Left ventricle myocardium inferior (tissue), 1 donor: ENCODE results near the gene P2RY4. TPM values are rescaled to one million over a fixed set of nuclear protein-coding genes. Genes with fewer than 3 reads are reported as not detected.

Experiments
- DNase-seq: peaks from one replicate; pipeline ENCODE4 v3.0.0-alpha.2; 2020
- H3K27ac ChIP-seq: fragments of 200-600 bp; replicated peaks from 2 replicates; pipeline ENCODE4 v1.8.0; 2021
- H3K27me3 ChIP-seq: fragments of 200-600 bp; 2 replicates; pipeline ENCODE4 v1.8.0; 2021; ENCODE audit warnings: low read depth
- H3K36me3 ChIP-seq: fragments of 200-600 bp; 2 replicates; pipeline ENCODE4 v1.8.0; 2021
- H3K4me1 ChIP-seq: fragments of 200-600 bp; 2 replicates; pipeline ENCODE4 v1.8.0; 2021
- H3K4me3 ChIP-seq: fragments of 200-600 bp; 2 replicates; pipeline ENCODE4 v1.8.0; 2021; ENCODE audit warnings: mild to moderate bottlenecking, moderate library complexity
- H3K9me3 ChIP-seq: fragments of 200-600 bp; replicated peaks from 2 replicates; pipeline ENCODE4 v1.8.0; 2021
- intact Hi-C: fragments of 100-400 bp; cut with micrococcal nuclease; formaldehyde crosslinking; loops from one replicate; pipeline ENCODE4 v1.11.0; 2022
- total RNA-seq: library from RNA; stranded (reverse); fragmentation: NEBNext Ultra II Directional; extraction: Animal tissue kit (Norgen Biotek cat#: 25700); gene quantifications from one replicate; pipeline ENCODE4 v1.2.1, GENCODE V29; 2021
- TF ChIP-seq, protein P1 (sequence below): fragments of 200-600 bp; IDR thresholded peaks from 2 replicates; pipeline ENCODE4 v1.8.0; 2021; ENCODE audit warnings: antibody characterized with exemption, mild to moderate bottlenecking, borderline replicate concordance
- donor health status: DM: no; HTN: yes; CAD: no; lungs with severe emphysema.

The P2RY4 gene
- total RNA-seq, 1 donor from 2014 or later, result not detected

DNA sequence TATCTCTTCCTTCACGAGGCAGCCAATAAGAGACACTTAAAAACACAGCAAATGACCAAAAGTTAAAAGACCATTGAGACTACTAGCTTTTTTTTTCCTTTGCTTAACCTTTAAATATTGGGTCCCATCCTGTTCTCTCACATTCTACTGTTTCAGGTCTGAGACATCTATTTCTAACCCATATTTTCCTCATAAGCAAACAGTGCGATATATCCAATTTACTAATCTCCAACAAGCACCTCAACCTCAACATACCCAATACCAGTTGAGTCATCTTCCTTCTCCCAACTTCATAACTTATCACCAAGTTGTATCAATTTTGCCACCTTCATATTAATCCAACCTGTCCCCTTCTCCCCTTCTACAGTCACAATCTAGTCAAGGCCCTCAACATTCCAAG, 18.5 kb downstream of the P2RY4 start:
- Histone ChIP-seq H3K4me3 (no peak overlapping the region), H3K27me3 (no peaks in the 10 kb centered on the region), H3K9me3 (no peaks in the 10 kb centered on the region), H3K27ac (no peak overlapping the region), H3K4me1 (no peaks in the 10 kb centered on the region), H3K36me3 (no peaks in the 10 kb centered on the region)
- DNase-seq, result no peak
- intact Hi-C loops, result no loop called here
- TF ChIP-seq, protein P1, sequence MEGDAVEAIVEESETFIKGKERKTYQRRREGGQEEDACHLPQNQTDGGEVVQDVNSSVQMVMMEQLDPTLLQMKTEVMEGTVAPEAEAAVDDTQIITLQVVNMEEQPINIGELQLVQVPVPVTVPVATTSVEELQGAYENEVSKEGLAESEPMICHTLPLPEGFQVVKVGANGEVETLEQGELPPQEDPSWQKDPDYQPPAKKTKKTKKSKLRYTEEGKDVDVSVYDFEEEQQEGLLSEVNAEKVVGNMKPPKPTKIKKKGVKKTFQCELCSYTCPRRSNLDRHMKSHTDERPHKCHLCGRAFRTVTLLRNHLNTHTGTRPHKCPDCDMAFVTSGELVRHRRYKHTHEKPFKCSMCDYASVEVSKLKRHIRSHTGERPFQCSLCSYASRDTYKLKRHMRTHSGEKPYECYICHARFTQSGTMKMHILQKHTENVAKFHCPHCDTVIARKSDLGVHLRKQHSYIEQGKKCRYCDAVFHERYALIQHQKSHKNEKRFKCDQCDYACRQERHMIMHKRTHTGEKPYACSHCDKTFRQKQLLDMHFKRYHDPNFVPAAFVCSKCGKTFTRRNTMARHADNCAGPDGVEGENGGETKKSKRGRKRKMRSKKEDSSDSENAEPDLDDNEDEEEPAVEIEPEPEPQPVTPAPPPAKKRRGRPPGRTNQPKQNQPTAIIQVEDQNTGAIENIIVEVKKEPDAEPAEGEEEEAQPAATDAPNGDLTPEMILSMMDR, result no peak

DNA sequence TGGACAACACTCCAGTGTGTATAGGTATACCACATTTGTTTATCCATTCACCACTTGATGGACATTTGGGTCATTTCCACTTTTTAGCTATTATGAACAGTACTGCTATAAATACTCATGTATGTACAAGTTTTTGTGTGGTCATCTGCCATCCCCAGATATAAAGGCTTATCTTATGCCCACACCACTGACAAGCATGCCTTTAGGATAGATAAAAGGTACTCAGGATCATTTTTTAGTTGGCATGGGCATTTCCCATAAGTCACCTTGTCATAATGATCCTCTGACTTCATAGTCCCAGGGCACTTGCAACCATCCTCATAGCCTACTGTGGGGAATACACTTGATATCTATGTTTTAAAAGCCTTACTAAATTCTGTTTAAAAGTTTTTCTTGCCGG, 19.3 kb downstream of the P2RY4 start:
- Histone ChIP-seq H3K27ac (no peak overlapping the region), H3K36me3 (no peaks in the 10 kb centered on the region), H3K4me1 (no peaks in the 10 kb centered on the region), H3K4me3 (no peak overlapping the region), H3K27me3 (no peaks in the 10 kb centered on the region), H3K9me3 (no peaks in the 10 kb centered on the region)
- no peak for DNase-seq
- intact Hi-C loops, result no loop called here
- TF ChIP-seq, protein P1, result no peak

DNA sequence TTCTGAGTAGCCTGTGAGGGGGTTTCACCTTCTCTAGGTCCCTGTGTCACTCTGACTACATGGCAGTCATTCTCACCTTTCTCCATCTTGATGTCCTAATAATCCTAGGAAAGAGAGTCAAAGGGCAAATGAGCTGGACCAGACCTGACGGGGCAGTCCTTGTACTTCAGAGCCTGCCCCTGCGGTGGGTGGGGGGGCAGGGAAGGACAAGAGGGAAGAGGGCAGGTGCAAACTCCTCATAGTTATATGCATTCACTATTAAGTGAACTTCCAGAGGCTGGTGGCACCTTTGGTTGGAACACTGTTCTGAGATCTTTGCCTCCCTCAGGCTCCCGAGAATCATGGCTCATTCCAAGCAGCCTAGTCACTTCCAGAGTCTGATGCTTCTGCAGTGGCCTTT, 25.6 kb downstream of the P2RY4 start, which contains the start of gene AWAT1:
TSS of gene AWAT1 (plus strand) at position 301 of the 400 bp plus-strand sequence. CDS start at position 342, 41 bp downstream.
- no peak within 1 kb of the TSS for H3K4me3 ChIP-seq

DNA sequence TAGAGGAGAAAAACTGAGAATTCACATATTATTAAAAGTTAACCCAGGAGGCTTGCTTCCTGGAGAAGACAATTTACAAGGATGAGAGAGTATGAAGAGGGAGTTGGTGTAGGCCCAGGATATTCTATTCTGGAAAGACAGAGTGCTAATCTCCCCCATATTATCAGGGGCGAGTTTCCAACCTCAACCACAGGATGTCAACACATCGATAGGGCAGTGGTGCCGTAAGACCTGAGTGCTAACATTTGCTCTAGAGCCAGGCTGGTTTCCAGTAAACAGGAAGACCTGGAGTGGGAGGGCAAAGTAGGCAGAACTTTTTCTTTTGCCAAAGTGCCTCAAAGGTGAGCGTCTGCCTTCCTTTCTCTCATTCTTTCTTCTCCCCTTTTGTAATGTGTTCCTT, 28.3 kb downstream of the P2RY4 start:
- no peaks in the 10 kb centered on the region for H3K36me3 ChIP-seq
- no peak for DNase-seq
- no peaks in the 10 kb centered on the region for H3K4me1 ChIP-seq
- no peaks in the 10 kb centered on the region for H3K27me3 ChIP-seq
- intact Hi-C loops, result no loop called here
- TF ChIP-seq, protein P1, result no peak
- H3K4me3 ChIP-seq, result no peak overlapping the region
- H3K27ac ChIP-seq, result no peak overlapping the region
- no peaks in the 10 kb centered on the region for H3K9me3 ChIP-seq

More for the DNA sequence above, 25.6 kb downstream of the P2RY4 start, which contains the start of gene AWAT1:
- no peak for DNase-seq
- Histone ChIP-seq H3K36me3 (no peaks in the 10 kb centered on the region), H3K4me1 (no peaks in the 10 kb centered on the region), H3K9me3 (no peaks in the 10 kb centered on the region), H3K27ac (no peak within 1 kb of the TSS), H3K27me3 (no peaks in the 10 kb centered on the region)
- TF ChIP-seq, protein P1, result no peak
- intact Hi-C loops, result no loop called here

DNA sequence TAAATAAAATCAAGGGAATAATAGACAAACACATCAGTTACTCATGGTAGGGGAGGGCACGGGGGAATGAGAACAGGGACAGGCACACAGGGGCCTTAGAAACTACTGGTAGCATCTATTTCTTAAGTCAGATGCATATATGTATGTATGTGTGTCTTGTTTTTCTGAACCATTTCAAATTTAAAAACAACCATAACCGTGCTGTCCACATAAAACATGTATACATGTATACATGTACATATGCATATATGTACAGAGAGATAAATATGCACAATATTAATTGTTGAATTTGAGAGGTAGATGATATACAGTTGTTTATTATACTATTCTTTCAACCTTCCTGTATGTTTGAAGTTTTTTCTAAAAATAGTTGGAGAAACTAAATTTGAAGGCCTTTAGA, 33.3 kb downstream of the P2RY4 start:
- H3K27ac ChIP-seq, result no peak overlapping the region
- H3K4me3 ChIP-seq, result no peak overlapping the region
- TF ChIP-seq, protein P1, result no peak
- intact Hi-C loops, result no loop called here
- no peaks in the 10 kb centered on the region for H3K4me1 ChIP-seq
- no peaks in the 10 kb centered on the region for H3K27me3 ChIP-seq
- no peaks in the 10 kb centered on the region for H3K36me3 ChIP-seq
- DNase-seq, result no peak
- H3K9me3 ChIP-seq, result no peaks in the 10 kb centered on the region

DNA sequence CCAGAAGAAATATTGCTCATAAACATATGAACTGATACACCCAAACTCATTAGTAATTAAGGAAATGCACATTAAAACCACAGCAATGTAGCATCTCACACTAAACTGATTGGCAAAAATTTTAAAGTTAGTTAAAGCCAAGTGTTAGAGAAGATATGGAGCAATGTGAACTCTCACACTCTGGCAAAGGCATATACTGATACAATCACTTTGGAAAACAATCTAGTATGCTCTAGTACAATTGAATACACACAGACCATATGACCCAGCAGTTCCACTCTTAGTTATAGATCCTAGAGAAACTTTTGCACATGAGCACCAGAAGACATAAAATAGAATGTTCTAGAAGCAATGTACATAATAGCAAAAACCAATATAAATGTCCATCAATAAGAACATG, 34.0 kb downstream of the P2RY4 start:
- TF ChIP-seq, protein P1, result no peak
- Histone ChIP-seq H3K9me3 (no peaks in the 10 kb centered on the region), H3K27ac (no peak overlapping the region), H3K4me1 (no peaks in the 10 kb centered on the region), H3K4me3 (no peak overlapping the region), H3K27me3 (no peaks in the 10 kb centered on the region), H3K36me3 (no peaks in the 10 kb centered on the region)
- intact Hi-C loops, result no loop called here
- no peak for DNase-seq
